DOHH2 (cell line): Measurements from ENCODE around the gene UBE2I.

Experiments used
- CTCF ChIP-seq: fragments of 200-600 bp; sonication (generic); IDR thresholded peaks from one replicate; pipeline ENCODE4 v1.5.1; 2014; ENCODE audit warnings: antibody characterized with exemption, mild to moderate bottlenecking, low read depth, low read length; ENCODE audit not compliant: poor library complexity, severe bottlenecking
- EZH2phosphoT487 ChIP-seq: fragments of 200-600 bp; sonication (generic); IDR thresholded peaks from 2 replicates; pipeline ENCODE4 v1.6.1; 2017; ENCODE audit warnings: borderline replicate concordance, mild to moderate bottlenecking, antibody characterized with exemption, low read length, moderate library complexity, mixed read lengths

DNA sequence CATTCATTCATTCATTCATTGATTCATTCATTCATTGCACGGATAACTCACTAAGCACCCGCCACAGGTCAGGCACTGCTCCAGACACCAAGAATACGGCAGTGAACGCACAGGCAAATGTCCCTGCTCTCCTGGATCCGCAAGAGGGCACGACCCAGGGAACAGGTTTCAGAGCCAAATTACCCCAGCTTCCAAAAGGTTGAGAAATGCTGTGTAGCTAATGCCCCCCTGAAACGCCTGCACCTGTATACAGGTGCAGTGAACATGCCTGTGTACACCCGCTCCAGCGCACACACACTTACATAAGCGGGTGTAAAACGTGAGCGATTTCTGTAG lies 9.6 kb upstream of the UBE2I start:
- TF ChIP-seq CTCF: no peak
- no peak for TF ChIP-seq EZH2phosphoT487
